Measurements from ENCODE around the gene HGF. TPM values are rescaled to one million over a fixed set of nuclear protein-coding genes. Genes with fewer than 3 reads are reported as not detected.

HGF gene
- total and polyA plus RNA-seq, 2 of the 13 experiments (the other 11 are each of a cell fraction or from before 2014, with no cell fraction given) = not detected

- Histone ChIP-seq H3K4me2 (ENCODE audit: low read depth, low read length) (no peak overlapping the region), H3K4me1 (ENCODE audit: insufficient read depth, low read length) (no peaks in the 10 kb centered on the region), H4K20me1 (ENCODE audit: insufficient read depth, low read length) (no peaks in the 10 kb centered on the region), H3K79me2 (ENCODE audit: insufficient read depth, low read length) (no peaks in the 10 kb centered on the region), H3K27me3 (ENCODE audit: control insufficient read depth in 1 of 2, insufficient read depth in 2 of 2, low read length in 2 of 2) (no peaks in the 10 kb centered on the region), H3K9ac (ENCODE audit: insufficient read depth, low read depth, low read length) (no peak overlapping the region), H3K36me3 (replicated peaks in 1 of 2; ENCODE audit: control insufficient read depth in 1 of 2, insufficient read depth in 2 of 2, low read length in 2 of 2) (no peaks in the 10 kb centered on the region), H3K27ac (ENCODE audit: extremely low read length, insufficient read depth, low read length) (no peak overlapping the region), H2AFZ (ENCODE audit: low read length) (no peak overlapping the region), H3K4me3 (replicated peaks in 1 of 3; ENCODE audit: insufficient read depth in 1 of 3, low read depth in 2 of 3, low read length in 3 of 3) (no peak overlapping the region), H3K9me3 (ENCODE audit: low read length) (no peaks in the 10 kb centered on the region)
- 0% methylated on average over 2 of the region's 2 CpGs for WGBS (ENCODE audit: low lambda C conversion rate)
- ChIA-PET CTCF (ENCODE audit: low intra/inter-chr PET ratio, low total read pairs) (no interaction called here), POLR2A (no interaction called here)
- no TSS peak for BruUV-seq (replicated peaks)
- TF ChIP-seq PITX1 (CRISPR knock-in tag; IDR thresholded peaks at IDR 0.05) = no peak
- TF ChIP-seq KDM5B (CRISPR knock-in tag; IDR thresholded peaks at IDR 0.05; ENCODE audit: borderline replicate concordance) = no peak
- TF ChIP-seq ZBTB7A (CRISPR knock-in tag; IDR thresholded peaks at IDR 0.05) = no peak
- no peak for TF ChIP-seq RBM39 (IDR thresholded peaks at IDR 0.05; ENCODE audit: low read depth, low read length, poor library complexity, severe bottlenecking)
- TF ChIP-seq MXD1 (CRISPR knock-in tag; IDR thresholded peaks at IDR 0.05) = no peak
- no peak for TF ChIP-seq MTA1 (CRISPR knock-in tag; IDR thresholded peaks at IDR 0.05; ENCODE audit: borderline replicate concordance)
- TF ChIP-seq MAFG (CRISPR knock-in tag; IDR thresholded peaks at IDR 0.05) = no peak
- no peak for TF ChIP-seq MAZ (IDR thresholded peaks at IDR 0.05; ENCODE audit: borderline replicate concordance, low read depth, low read length)
- no peak for TF ChIP-seq MAZ (CRISPR knock-in tag; IDR thresholded peaks at IDR 0.05; ENCODE audit: low read depth)
- no peak for TF ChIP-seq FOSL2 (CRISPR knock-in tag; IDR thresholded peaks at IDR 0.05)
- TF ChIP-seq POGK (CRISPR knock-in tag; conservative IDR thresholded peaks at IDR 0.05) = no peak
- no peak for TF ChIP-seq ZNF44 (CRISPR knock-in tag; IDR thresholded peaks at IDR 0.05)
- no peak for TF ChIP-seq ZNF761 (CRISPR knock-in tag; conservative IDR thresholded peaks at IDR 0.05)
- TF ChIP-seq TFDP1 (CRISPR knock-in tag; IDR thresholded peaks at IDR 0.05; ENCODE audit: borderline replicate concordance) = no peak
- no peak for TF ChIP-seq GATAD2A (CRISPR knock-in tag; IDR thresholded peaks at IDR 0.05)
- ATAC-seq (no peak), FAIRE-seq (no peak), DNase-seq (ENCODE audit: low spot score) (no peak)
- intact Hi-C loops (cut with micrococcal nuclease; ENCODE audit: unreplicated experiment) = no loop called here
- in situ Hi-C loops (cut with HindIII; ENCODE audit: extremely low pct_ligation_motif_present, low pct_unique_long_range_greater_than_20kb) = no loop called here
Measured at GRCh38 chr7:81790120-81790500, 20.3 kb upstream of the HGF start.

Data from HepG2 (cell line).